Measurements from ENCODE around the gene JOSD1. TPM values are rescaled to one million over a fixed set of nuclear protein-coding genes. Genes with fewer than 3 reads are reported as not detected.

Gene JOSD1
- total RNA-seq, 1 donor, result 86.1 TPM

DNA sequence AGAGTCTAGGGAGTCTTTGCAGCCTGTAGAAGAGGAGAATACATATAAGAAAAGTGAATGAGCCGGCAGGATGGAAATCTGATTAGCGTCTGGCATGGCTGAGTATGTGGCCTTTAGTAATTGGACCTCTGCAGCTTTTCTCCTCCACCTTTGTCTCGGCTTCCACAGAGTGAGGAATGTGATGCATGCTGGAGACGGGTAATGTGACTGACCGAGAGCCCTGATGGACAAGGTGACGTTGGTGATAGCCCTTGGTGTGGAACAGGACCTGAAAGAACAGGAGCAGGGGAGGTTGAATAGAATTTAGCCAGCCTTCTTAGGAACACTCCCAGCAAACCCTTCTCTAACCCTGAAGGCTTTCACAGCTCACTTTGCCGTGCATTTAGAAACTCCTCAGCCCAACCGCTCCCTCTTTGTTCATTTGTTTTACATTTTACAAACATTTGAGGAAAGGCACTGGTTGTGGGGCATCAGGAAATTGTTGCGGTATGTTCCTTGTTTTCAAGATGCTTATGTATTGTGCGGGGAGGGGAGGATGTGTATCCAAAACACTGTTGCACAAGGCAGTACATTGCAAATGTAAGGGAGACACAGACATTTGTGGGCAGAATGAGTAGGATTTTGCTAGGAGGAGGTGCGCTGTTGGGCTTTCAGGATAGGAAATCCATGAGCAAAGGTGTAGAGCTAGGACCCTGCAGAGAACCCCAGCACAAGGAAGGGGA, 11.9 kb upstream of the JOSD1 start:
- Histone ChIP-seq H3K4me2 (ENCODE audit: insufficient read depth, low read length) (no peak overlapping the region), H2AFZ (ENCODE audit: low read length) (no peak overlapping the region), H3K9me3 (ENCODE audit: low read depth, low read length) (no peaks in the 10 kb centered on the region), H3K4me1 (ENCODE audit: insufficient read depth, low read length) (peaks cover 8% of the 10 kb centered on the region), H3K36me3 (ENCODE audit: insufficient read depth, low read length) (peaks cover 33% of the 10 kb centered on the region), H4K20me1 (ENCODE audit: insufficient read depth, low read length) (peaks cover 69% of the 10 kb centered on the region), H3K79me2 (ENCODE audit: insufficient read depth, low read length) (peaks cover 97% of the 10 kb centered on the region), H3K27ac (ENCODE audit: low read depth, low read length) (no peak overlapping the region), H3K27me3 (ENCODE audit: insufficient read depth, low read length) (no peaks in the 10 kb centered on the region), H3K4me3 (ENCODE audit: insufficient read depth, low read length) (no peak overlapping the region)
- TF ChIP-seq CTCF (IDR thresholded peaks at IDR 0.05; ENCODE audit: extremely low read depth, low read depth, low read length), result no peak
- no peak for DNase-seq (ENCODE audit: insufficient read length, low spot score, missing footprints)

DNA sequence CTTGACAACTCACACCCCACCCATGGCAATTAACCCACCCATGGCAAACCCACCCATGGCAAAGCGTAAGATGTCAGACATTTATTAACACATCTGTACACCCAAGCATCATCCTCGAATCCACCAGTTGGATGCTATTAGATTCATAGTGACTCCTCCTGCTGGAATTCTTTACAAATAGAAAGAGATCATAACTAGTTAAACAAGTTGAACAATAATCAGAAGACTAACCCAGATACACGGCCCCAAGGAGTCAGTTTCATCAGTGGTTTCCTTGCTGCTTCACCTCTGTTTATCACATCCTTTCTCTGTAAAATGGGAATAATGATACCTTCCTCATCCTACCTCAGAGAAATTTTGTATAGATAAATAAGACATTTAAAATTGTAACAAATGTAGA, 10.1 kb upstream of the JOSD1 start:
- Histone ChIP-seq H3K79me2 (ENCODE audit: insufficient read depth, low read length) (peaks cover 100% of the 10 kb centered on the region), H3K36me3 (ENCODE audit: insufficient read depth, low read length) (peaks cover 24% of the 10 kb centered on the region), H3K4me3 (ENCODE audit: insufficient read depth, low read length) (no peak overlapping the region), H3K27me3 (ENCODE audit: insufficient read depth, low read length) (no peaks in the 10 kb centered on the region), H2AFZ (ENCODE audit: low read length) (no peak overlapping the region), H4K20me1 (ENCODE audit: insufficient read depth, low read length) (peaks cover 80% of the 10 kb centered on the region), H3K4me1 (ENCODE audit: insufficient read depth, low read length) (peaks cover 16% of the 10 kb centered on the region), H3K9me3 (ENCODE audit: low read depth, low read length) (no peaks in the 10 kb centered on the region), H3K27ac (ENCODE audit: low read depth, low read length) (no peak overlapping the region), H3K4me2 (ENCODE audit: insufficient read depth, low read length) (no peak overlapping the region)
- TF ChIP-seq CTCF (IDR thresholded peaks at IDR 0.05; ENCODE audit: extremely low read depth, low read depth, low read length), result no peak
- no peak for DNase-seq (ENCODE audit: insufficient read length, low spot score, missing footprints)

- peaks cover 21% of the 10 kb centered on the region for H3K36me3 ChIP-seq (ENCODE audit: insufficient read depth, low read length)
- no peak overlapping the region for H3K4me3 ChIP-seq (ENCODE audit: insufficient read depth, low read length)
- H4K20me1 ChIP-seq (ENCODE audit: insufficient read depth, low read length), result peaks cover 78% of the 10 kb centered on the region
- H3K9me3 ChIP-seq (ENCODE audit: low read depth, low read length), result no peaks in the 10 kb centered on the region
- TF ChIP-seq CTCF (IDR thresholded peaks at IDR 0.05; ENCODE audit: extremely low read depth, low read depth, low read length), result no peak
- no peak overlapping the region for H3K27ac ChIP-seq (ENCODE audit: low read depth, low read length)
- H2AFZ ChIP-seq (ENCODE audit: low read length), result no peak overlapping the region
- H3K4me2 ChIP-seq (ENCODE audit: insufficient read depth, low read length), result no peak overlapping the region
- peaks cover 16% of the 10 kb centered on the region for H3K4me1 ChIP-seq (ENCODE audit: insufficient read depth, low read length)
- DNase-seq (ENCODE audit: insufficient read length, low spot score, missing footprints), result no peak
- peaks cover 95% of the 10 kb centered on the region for H3K79me2 ChIP-seq (ENCODE audit: insufficient read depth, low read length)
- no peaks in the 10 kb centered on the region for H3K27me3 ChIP-seq (ENCODE audit: insufficient read depth, low read length)
Observed at GRCh38 chr22:38710351-38710750, 9.6 kb upstream of the JOSD1 start.

- DNase-seq (ENCODE audit: insufficient read length, low spot score, missing footprints), result no peak
- H3K4me1 ChIP-seq (ENCODE audit: insufficient read depth, low read length), result peaks cover 22% of the 10 kb centered on the region
- no peaks in the 10 kb centered on the region for H3K9me3 ChIP-seq (ENCODE audit: low read depth, low read length)
- peaks cover 69% of the 10 kb centered on the region for H4K20me1 ChIP-seq (ENCODE audit: insufficient read depth, low read length)
- H3K4me2 ChIP-seq (ENCODE audit: insufficient read depth, low read length), result no peak overlapping the region
- TF ChIP-seq CTCF (IDR thresholded peaks at IDR 0.05; ENCODE audit: extremely low read depth, low read depth, low read length), result no peak
- H3K4me3 ChIP-seq (ENCODE audit: insufficient read depth, low read length), result no peak overlapping the region
- peaks cover 85% of the 10 kb centered on the region for H3K79me2 ChIP-seq (ENCODE audit: insufficient read depth, low read length)
- peaks cover 18% of the 10 kb centered on the region for H3K36me3 ChIP-seq (ENCODE audit: insufficient read depth, low read length)
- H2AFZ ChIP-seq (ENCODE audit: low read length), result no peak overlapping the region
- no peak overlapping the region for H3K27ac ChIP-seq (ENCODE audit: low read depth, low read length)
- no peaks in the 10 kb centered on the region for H3K27me3 ChIP-seq (ENCODE audit: insufficient read depth, low read length)
Observed at GRCh38 chr22:38709306-38709705, 8.6 kb upstream of the JOSD1 start.

All from osteoblast (primary cell).